ENCODE data around the gene NES.

Gene NES

DNA sequence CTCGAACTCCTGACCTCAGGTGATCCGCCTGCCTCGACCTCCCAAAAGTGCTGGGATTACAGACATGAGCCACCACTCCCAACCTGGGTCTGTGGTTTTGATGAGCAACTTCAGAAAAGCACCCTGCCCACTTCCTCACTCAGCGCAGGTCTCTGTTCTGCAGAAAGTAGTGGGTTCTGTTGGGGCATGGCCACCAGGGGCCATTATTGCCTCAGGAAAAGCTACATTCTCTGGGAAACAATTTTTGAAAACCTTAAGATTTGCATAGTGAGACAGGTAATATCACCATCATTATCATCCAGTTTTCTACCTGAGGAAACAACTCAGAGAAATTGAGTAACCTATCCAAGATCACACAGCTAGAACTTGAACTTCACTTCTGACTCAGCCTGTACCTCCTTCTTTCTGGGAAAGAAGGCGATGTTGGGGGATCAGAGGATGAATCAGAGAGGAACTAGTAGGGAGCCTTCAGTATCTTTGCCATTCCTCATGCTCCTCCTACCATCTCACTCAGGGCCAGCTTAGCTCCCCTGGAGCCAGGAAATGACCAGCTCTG is 7.1 kb upstream of the NES start:
- no peak for DNase-seq (ENCODE audit: low read depth in 2 of 2, low spot score in 1 of 2)

DNA sequence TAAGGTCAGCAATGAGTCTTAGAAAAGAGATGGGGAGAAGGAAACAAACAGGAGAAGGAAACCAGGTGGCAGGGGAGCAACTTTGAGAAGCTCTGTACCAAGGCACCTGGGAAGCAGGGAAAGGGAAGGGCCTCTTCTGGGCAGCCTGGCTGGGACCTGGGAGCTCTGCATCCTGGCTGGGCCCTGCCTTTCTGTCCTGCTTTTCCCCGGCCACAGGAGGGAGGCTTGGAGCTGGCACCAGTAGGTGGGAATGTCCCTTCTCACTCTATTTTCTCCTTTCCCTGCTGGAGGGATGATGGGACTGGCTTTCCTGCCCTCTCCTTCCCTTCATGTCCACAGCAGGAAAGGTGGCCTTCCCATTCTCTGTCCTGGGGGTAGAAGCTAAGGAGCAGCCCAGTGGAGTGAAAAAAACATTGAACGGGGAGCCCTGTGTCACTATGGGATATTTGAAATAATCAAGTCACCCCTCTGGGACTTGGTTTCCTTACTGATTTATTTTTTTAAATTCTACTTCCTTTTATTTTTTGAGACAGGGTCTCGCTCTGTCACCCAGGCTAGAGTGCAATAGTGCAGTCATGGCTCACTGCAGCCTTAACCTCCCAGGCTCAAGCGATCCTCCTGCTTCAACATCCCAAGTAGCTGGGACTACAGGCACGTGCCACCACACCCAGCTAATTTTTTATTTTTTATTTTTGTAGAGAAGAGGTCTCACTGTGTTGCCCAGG is 5.1 kb upstream of the NES start:
- no peak for DNase-seq (ENCODE audit: low read depth in 2 of 2, low spot score in 1 of 2)

DNA sequence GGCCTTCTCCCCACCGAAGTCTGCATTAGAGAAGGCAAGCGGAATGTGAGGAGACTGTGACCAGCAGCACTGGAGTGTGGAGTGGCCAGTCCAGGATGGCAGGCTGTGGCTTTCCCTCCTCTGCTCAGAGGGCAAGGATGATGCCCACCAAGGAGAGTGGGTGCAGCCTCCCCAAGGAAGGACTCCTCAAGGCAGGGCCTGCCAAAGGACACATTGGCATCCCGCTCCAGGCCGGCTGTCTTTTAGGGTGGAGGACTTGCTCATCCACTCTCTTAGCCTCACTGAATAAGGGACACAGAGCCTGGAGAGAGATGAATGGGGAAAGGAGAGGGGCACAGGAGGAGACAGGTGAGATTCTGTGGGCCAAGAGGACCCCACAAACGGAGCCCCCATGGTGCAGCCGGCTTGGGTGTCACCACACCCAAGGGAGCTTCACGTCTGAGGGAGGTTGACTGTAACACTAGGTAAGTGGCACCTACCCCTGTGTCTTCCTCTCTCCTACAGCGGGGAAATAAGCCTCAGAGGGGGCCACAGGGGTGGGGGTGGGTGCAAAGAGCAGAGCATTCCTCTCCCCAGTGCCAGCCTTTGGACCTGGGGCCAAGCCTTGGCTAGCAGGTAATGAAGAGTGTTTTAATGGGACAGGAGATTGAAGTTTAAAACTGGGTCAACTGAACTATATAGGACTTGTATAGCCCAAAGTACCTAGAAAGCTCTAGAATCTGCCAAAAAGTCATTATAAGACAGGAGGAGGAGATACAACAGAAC is 4.2 kb upstream of the NES start:
- DNase-seq (ENCODE audit: low read depth in 2 of 2, low spot score in 1 of 2): no peak

DNA sequence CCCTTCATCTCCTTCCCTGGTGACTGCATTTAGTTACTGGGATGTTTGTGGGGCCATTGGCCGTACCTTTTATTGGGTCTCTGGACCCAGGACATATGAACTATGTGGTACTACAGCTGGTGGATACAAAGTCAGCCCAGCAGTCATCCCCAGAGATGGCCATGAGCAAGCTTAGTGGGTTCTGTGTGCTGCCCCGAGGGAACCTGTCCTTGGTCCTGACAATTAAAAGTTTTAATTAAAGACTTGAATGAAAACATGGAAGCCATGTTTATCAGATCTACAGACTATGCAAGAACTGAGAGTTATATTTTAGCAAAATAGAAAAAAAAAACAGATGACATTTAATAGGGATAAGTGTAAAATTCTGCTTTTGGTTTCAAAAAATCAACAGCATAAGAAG is 2.8 kb upstream of the NES start:
- DNase-seq (ENCODE audit: low read depth in 2 of 2, low spot score in 1 of 2): no peak

GRCh38 chr1:156677616-156678596 is 699 bp upstream of the NES start:
- no peak for DNase-seq (ENCODE audit: low read depth in 2 of 2, low spot score in 1 of 2)

DNA sequence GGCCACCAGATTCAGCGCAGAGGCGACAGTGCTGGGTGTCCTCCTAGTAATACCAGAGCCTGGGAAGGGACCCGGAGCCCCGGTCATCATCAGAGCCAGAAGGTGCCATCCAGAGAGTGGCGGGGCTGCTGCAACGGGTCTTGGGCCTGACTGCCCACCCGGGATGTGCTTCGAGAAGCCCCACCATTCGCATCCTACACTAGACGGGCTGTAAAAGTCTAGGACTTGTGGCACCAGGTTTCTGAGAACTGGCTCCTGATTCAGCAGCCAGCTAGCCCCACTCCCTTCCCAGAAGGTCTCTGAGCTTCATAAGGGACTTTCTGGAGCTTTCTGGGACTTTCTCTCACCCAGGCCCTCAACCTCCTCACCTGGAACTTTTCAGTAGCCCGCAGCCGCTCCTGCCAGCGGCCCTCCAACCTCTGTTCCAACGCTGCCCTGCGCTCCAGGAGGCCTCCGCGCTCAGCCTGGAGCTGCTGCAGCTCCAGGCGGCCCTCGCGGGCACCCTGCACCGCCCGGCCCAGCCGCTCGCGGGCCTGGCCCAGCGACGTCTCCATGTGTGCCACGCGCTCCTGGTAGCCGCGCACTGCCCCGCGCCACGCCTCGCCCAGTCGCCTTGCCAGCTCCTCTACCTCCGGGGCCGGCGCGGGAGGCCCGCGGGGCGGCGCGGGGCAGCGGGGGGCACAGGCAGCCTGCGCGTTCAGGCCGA is 940 bp downstream of the NES start:
- no peak for DNase-seq (ENCODE audit: low read depth in 2 of 2, low spot score in 1 of 2)

GRCh38 chr1:156675210-156676113 is 1.7 kb downstream of the NES start:
- DNase-seq (ENCODE audit: low read depth in 2 of 2, low spot score in 1 of 2): no peak

GRCh38 chr1:156673387-156674121 is 3.7 kb downstream of the NES start:
- DNase-seq (ENCODE audit: low read depth in 2 of 2, low spot score in 1 of 2): no peak

DNA sequence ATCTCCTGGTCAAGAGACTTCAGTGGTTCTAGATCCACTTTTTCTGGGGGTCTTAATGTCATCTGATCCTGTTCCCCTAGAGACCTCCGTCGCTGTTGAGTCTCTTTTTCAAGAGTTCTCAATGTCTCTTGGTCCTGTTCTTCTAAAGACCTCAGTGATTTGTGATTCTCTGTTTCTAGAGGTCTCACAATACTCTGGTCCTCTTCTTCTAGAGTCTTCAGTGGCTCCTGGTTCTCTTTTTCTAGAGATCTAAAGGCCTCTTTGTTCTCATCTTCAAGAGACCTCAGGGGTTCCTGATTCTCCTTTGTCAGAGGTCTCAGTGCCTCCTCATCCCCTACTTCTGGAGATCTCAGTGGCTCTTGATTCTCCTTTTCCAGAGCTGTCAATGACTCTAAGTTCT is 5.4 kb downstream of the NES start:
- no peak for DNase-seq (ENCODE audit: low read depth in 2 of 2, low spot score in 1 of 2)

- no peak for DNase-seq (ENCODE audit: low read depth in 2 of 2, low spot score in 1 of 2)
Measured at GRCh38 chr1:156670791-156671190, 6.4 kb downstream of the NES start.

DNA sequence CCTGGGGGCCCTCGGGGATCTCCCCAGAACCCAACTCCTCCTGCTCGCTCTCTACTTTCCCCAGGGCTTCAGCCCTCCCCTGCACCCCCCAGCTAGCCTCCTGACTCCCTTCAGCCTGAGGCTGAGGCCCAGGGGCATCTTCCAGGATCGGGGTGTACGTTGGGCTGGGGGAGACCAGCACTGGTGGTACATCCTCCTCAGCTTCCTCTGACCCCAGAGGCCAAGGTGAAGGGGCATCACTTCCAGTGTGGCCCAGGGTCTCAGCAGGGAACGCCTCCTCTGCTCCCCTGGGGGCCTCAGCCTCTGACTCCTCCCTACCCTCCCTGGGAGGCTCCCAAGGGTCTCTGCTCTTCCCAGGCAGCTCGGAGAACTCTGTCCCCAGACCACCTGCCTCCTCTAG is 6.8 kb downstream of the NES start:
- DNase-seq (ENCODE audit: low read depth in 2 of 2, low spot score in 1 of 2): no peak

DNA sequence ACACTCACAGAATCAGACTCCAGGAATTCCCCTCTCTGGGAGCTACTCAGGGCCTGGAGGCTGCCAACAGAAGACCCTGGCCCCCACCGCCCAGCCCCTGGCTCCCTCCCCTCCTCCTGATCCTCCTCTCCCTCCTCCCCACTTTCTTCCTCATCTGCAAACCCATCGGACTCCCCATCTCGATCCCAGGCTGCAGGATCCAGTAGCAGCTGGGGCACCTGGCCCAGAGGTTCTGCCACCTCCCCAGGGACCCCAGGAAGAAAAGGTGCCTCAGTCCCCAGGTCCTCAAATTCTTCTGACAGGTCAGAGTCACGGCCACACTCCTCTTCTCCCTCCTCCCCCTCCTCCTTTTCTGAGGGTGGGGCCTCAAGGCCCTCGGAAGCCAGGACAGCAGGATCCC is 7.4 kb downstream of the NES start:
- DNase-seq (ENCODE audit: low read depth in 2 of 2, low spot score in 1 of 2): no peak

- no peak for DNase-seq (ENCODE audit: low read depth in 2 of 2, low spot score in 1 of 2)
Measured at GRCh38 chr1:156668801-156669637, 8.2 kb downstream of the NES start.

DNA sequence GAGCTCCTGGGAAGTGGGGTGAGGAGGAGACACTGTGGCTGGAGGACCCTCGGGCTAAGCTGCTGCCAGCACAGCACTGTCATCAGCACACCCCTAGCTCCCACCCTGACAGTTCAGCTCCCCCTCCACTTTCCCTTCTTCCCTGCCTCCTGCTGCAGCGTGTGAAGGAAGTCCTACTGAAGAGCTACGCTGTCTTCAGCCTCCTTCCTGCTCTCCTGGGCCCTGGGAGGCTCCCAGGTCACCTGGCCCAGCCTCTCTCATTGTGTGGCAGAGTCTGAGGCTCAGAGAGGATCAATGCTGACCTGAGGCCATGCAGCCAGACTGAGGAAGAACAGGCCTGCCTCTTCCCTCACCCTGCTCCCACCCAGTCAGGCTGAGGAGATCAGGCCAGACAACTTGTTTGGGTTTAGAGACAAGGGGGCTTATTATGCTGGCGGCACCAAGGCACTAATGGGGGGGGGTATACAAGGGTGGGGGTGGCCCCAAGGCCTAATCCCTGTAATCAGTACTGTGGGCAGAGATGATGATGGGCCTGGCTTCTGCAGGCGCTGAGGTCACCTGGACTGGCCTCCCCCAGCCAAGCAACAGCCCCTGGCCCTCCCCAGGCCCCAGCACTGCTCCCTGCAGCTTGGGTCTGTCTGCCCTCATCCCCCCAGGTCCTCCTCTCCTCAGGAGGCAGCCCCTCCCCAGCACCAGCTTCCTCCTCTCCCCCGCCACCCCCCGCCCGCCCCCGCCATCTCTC is 9.1 kb downstream of the NES start:
- DNase-seq (ENCODE audit: low read depth in 2 of 2, low spot score in 1 of 2): no peak

DNA sequence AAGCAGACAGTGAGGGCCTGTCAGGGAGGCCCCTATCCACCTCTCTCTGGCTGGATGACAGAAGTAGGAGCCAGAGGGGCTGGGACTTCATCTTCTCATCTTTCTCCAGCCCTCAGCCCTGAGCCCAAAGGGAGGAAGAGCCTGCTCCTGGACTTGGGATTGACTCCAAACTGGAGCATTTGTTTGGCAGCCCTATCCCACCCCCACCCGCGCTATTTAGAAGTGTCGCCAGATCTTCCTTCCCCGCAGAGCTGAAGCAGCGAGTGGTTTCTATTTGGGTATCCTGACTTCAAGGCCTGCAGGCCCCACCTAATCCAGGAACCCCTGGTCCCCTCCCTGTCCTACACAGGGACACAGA is 9.6 kb downstream of the NES start:
- no peak for DNase-seq (ENCODE audit: low read depth in 2 of 2, low spot score in 1 of 2)

- DNase-seq (ENCODE audit: low read depth in 2 of 2, low spot score in 1 of 2): no peak
Measured at GRCh38 chr1:156666862-156667609, 10.2 kb downstream of the NES start.

- DNase-seq (ENCODE audit: low read depth in 2 of 2, low spot score in 1 of 2): no peak
Measured at GRCh38 chr1:156665539-156665938, 11.7 kb downstream of the NES start.
